ENCODE results near the gene PHACTR1. TPM values are rescaled to one million over a fixed set of nuclear protein-coding genes. Genes with fewer than 3 reads are reported as not detected.

The PHACTR1 gene
- total RNA-seq, 2 donors from 2014 or later: 1.3 to 4.3 TPM

DNA sequence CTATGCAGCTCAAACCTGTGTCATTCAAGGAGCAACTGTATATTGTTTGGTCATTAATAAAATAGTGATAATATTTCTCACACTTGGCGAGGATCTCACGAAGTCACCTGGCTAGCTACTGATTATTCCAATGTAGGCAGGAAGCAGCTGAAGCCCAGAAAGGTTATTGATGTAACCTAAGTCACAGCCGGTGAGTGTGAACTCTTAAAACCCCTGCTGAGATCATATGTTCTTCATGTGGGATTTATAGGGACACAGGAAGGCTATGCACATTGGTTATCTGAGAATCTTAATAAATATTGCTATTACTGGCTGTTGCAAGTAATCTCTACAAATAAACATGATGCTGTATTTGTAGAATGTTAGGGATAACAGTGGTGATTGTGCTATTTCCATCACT lies 450.3 kb downstream of the PHACTR1 start:
- no peak for DNase-seq (ENCODE audit: low spot score)
- 67% methylated on average over 3 of the region's 3 CpGs for WGBS
- Histone ChIP-seq H3K27me3 (replicated peaks; ENCODE audit: insufficient read depth) (no peaks in the 10 kb centered on the region), H3K9me3 (no peaks in the 10 kb centered on the region), H3K4me1 (replicated peaks) (no peaks in the 10 kb centered on the region), H3K27ac (no peak overlapping the region), H3K36me3 (no peaks in the 10 kb centered on the region), H3K4me3 (no peak overlapping the region)
- TF ChIP-seq, protein P1, sequence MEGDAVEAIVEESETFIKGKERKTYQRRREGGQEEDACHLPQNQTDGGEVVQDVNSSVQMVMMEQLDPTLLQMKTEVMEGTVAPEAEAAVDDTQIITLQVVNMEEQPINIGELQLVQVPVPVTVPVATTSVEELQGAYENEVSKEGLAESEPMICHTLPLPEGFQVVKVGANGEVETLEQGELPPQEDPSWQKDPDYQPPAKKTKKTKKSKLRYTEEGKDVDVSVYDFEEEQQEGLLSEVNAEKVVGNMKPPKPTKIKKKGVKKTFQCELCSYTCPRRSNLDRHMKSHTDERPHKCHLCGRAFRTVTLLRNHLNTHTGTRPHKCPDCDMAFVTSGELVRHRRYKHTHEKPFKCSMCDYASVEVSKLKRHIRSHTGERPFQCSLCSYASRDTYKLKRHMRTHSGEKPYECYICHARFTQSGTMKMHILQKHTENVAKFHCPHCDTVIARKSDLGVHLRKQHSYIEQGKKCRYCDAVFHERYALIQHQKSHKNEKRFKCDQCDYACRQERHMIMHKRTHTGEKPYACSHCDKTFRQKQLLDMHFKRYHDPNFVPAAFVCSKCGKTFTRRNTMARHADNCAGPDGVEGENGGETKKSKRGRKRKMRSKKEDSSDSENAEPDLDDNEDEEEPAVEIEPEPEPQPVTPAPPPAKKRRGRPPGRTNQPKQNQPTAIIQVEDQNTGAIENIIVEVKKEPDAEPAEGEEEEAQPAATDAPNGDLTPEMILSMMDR (IDR thresholded peaks at IDR 0.05): no peak
- TF ChIP-seq POLR2A (IDR thresholded peaks at IDR 0.05): no peak
- intact Hi-C loops (cut with DNase I): no loop called here

DNA sequence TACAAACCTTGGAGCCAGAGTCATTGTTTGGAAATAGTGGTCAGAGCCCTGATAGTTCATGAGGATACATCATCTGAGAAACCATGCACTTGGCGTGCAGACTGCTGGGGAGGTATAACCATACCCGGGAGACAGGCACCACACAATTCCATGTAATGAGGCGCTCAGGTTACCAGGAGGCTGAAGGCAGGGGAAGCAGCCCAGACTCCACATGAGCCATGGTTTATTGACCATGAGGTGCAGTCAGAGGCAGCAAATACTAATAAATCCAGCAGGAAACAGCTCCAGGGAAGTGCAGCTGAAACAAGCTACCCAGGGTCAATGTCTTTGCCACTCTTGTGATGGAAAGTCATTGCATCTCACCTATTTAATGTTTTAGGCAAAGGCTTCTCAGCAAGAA lies 455.7 kb downstream of the PHACTR1 start:
- Histone ChIP-seq H3K4me1 (replicated peaks) (no peaks in the 10 kb centered on the region), H3K27ac (no peak overlapping the region), H3K36me3 (no peaks in the 10 kb centered on the region), H3K27me3 (replicated peaks; ENCODE audit: insufficient read depth) (no peaks in the 10 kb centered on the region), H3K4me3 (no peak overlapping the region), H3K9me3 (no peaks in the 10 kb centered on the region)
- TF ChIP-seq, protein P1 (IDR thresholded peaks at IDR 0.05): no peak
- no peak for TF ChIP-seq POLR2AphosphoS5 (IDR thresholded peaks at IDR 0.05)
- TF ChIP-seq POLR2A (IDR thresholded peaks at IDR 0.05): no peak
- 65% methylated on average over 3 of the region's 3 CpGs for WGBS
- intact Hi-C loops (cut with DNase I): no loop called here
- DNase-seq (ENCODE audit: low spot score): no peak

DNA sequence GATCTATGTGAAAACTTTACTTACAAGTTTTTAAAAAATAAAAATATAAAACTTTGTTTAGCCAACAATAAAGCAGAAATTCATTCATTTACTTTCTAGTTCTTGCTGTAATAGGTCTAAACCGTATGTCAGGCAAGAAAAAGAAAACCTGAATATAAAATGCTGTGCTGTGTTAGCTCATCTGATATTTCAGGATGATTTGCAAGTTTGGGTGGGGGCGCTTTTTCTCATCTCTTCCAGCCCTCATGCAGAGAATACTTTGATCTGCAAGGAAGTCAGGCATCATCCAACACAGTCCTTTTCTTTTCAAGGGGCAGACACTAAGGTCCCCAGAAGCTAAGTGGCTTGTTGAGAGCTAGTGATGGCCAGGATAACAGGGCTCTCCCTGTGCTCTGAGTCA lies 458.5 kb downstream of the PHACTR1 start:
- Histone ChIP-seq H3K4me1 (replicated peaks) (no peaks in the 10 kb centered on the region), H3K4me3 (no peak overlapping the region), H3K27ac (no peak overlapping the region), H3K9me3 (no peaks in the 10 kb centered on the region), H3K36me3 (no peaks in the 10 kb centered on the region), H3K27me3 (replicated peaks; ENCODE audit: insufficient read depth) (no peaks in the 10 kb centered on the region)
- intact Hi-C loops (cut with DNase I): no loop called here
- no peak for DNase-seq (ENCODE audit: low spot score)
- WGBS: 64% methylated on average over 2 of the region's 2 CpGs
- TF ChIP-seq POLR2AphosphoS5 (IDR thresholded peaks at IDR 0.05) (no peak), POLR2A (IDR thresholded peaks at IDR 0.05) (no peak)
- TF ChIP-seq, protein P1 (IDR thresholded peaks at IDR 0.05): no peak

DNA sequence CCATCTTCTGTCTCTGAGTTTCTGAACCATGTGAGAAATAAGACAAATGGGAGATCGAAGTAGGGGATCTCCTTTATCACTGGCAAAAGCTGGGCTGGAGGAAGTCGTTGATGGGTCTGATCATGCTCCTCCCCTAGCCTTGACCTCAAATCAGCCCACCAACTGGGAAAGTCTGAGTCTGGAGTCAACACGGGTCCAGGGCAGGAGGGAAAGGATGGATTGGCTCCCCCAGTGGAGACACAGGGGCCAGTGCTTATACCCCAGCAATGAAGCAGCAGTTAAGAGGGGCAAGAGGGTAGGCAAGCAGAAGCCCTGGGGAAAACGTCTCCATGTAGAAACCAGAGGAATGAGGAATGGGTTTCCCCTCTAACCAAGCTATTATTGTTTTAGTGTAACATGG lies 459.2 kb downstream of the PHACTR1 start:
- no peaks in the 10 kb centered on the region for H3K27me3 ChIP-seq (replicated peaks; ENCODE audit: insufficient read depth)
- H3K36me3 ChIP-seq: no peaks in the 10 kb centered on the region
- intact Hi-C loops (cut with DNase I): no loop called here
- TF ChIP-seq POLR2AphosphoS5 (IDR thresholded peaks at IDR 0.05): no peak
- TF ChIP-seq, protein P1 (IDR thresholded peaks at IDR 0.05): no peak
- TF ChIP-seq POLR2A (IDR thresholded peaks at IDR 0.05): no peak
- no peaks in the 10 kb centered on the region for H3K4me1 ChIP-seq (replicated peaks)
- H3K4me3 ChIP-seq: no peak overlapping the region
- WGBS: 54% methylated on average over 4 of the region's 4 CpGs
- DNase-seq (ENCODE audit: low spot score): no peak
- H3K9me3 ChIP-seq: no peaks in the 10 kb centered on the region
- H3K27ac ChIP-seq: no peak overlapping the region

DNA sequence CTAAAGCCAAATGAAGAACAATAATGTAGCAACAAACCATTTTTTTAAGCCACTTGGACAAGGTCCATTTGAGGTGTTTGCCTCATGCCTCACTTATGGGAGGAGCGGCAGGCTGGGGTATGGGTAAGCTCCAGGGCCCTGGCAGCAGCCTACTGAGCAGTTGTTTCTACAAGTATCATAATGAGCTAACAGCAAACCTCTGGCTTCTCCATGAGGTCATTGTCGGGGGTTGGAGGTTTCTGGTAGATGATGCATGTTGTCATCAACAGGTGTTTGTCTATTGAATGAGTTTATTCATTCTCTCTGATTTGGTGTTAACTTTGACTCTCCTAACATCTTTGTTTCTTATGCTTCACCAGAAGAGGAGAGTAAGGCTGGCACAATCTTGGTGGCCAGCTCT lies 461.1 kb downstream of the PHACTR1 start:
- WGBS: 97% methylated on average over 2 of the region's 2 CpGs
- Histone ChIP-seq H3K9me3 (no peaks in the 10 kb centered on the region), H3K4me3 (no peak overlapping the region), H3K4me1 (replicated peaks) (no peaks in the 10 kb centered on the region), H3K36me3 (no peaks in the 10 kb centered on the region), H3K27ac (no peak overlapping the region), H3K27me3 (replicated peaks; ENCODE audit: insufficient read depth) (no peaks in the 10 kb centered on the region)
- intact Hi-C loops (cut with DNase I): no loop called here
- TF ChIP-seq POLR2A (IDR thresholded peaks at IDR 0.05) (no peak), POLR2AphosphoS5 (IDR thresholded peaks at IDR 0.05) (no peak)
- TF ChIP-seq, protein P1 (IDR thresholded peaks at IDR 0.05): no peak
- no peak for DNase-seq (ENCODE audit: low spot score)

Data from prostate gland (tissue), 2 donors.